Right lobe of liver (tissue), 6 donors: ENCODE data around the gene ZNF324. TPM values are rescaled to one million over a fixed set of nuclear protein-coding genes. Genes with fewer than 3 reads are reported as not detected.
A peak's percentile ranks its signal among the peaks of the same experiment; 100 is the strongest.

ENCODE experiments used
- ATAC-seq, 4 donors: fragments of 200-7000 bp; cut with Tn5 transposase; one replicate each; pipeline ENCODE4 v1.9.1; 2020; ENCODE audit warnings: mild to moderate bottlenecking in 4 of 4, moderate library complexity in 4 of 4
- DNase-seq, 3 donors: peaks; one replicate each; pipeline ENCODE4 v3.0.0-alpha.2; 2020
- H3K27ac ChIP-seq, 3 donors: fragments of 200-600 bp; one replicate each; pipeline ENCODE4 v1.8.0; 2022
- H3K27me3 ChIP-seq, 2 donors: fragments of 200-600 bp; one replicate each; pipeline ENCODE4 v1.8.0; 2022
- H3K36me3 ChIP-seq, 4 donors: fragments of 200-600 bp; sonication (generic) in 1 of 4; one replicate each; pipeline versions ENCODE4 v1.5.1 to v1.8.0; 2017 to 2022; ENCODE audit warnings: control low read depth in 1 of 4
- H3K4me1 ChIP-seq, 4 donors: fragments of 200-600 bp; sonication (generic) in 1 of 4; one replicate each; pipeline versions ENCODE4 v1.5.1 to v1.8.0; 2017 to 2022; ENCODE audit warnings: control low read depth in 1 of 4
- H3K4me3 ChIP-seq, 3 donors: fragments of 200-600 bp; one replicate each; pipeline ENCODE4 v1.8.0; 2022
- H3K9me3 ChIP-seq, 4 donors: fragments of 200-600 bp; sonication (generic) in 1 of 4; one replicate each; pipeline versions ENCODE4 v1.5.1 to v1.8.0; 2017 to 2022; ENCODE audit warnings: control low read depth in 1 of 4
- POLR2A ChIP-seq: fragments of 450-650 bp; IDR thresholded peaks from one replicate; pipeline ENCODE4 v1.6.1; 2017; ENCODE audit warnings: antibody characterized with exemption, mild to moderate bottlenecking
- WGBS: methylation state at CpG from one replicate; pipeline ENCODE4 v1.1.6; 2018; ENCODE audit warnings: low coverage, low lambda C conversion rate; ENCODE audit not compliant: insufficient coverage; ENCODE audit errors: missing lambda C conversion rate; 5-methylcytosine and 5-hydroxymethylcytosine counted together
- intact Hi-C, 2 donors: fragments of 100-400 bp; cut with DNase I; formaldehyde crosslinking; loops; one replicate each; pipeline versions ENCODE4 v1.11.2 to v1.14.1; 2022
- total RNA-seq, 6 experiments: library from RNA; depleted of rRNA in 2 of 6; stranded (reverse); fragments of >200 nt in 2 of 6; fragmentation: NEBNext Ultra II Directional in 3 of 6; extraction: Animal tissue kit (Norgen Biotek cat#: 25700) in 3 of 6; gene quantifications; one replicate each; pipeline versions ENCODE4 v1.1.0 to v1.2.4, GENCODE V29; 2016 to 2023
- TF ChIP-seq, protein P1 (sequence below), 4 donors: fragments of 200-600 bp in 3 of 4; fragments of 450-650 bp in 1 of 4; IDR thresholded peaks; one replicate each; pipeline versions ENCODE4 v1.5.1 to v1.8.0; 2016 to 2022; ENCODE audit warnings: antibody characterized with exemption in 4 of 4, mild to moderate bottlenecking in 2 of 4
- donor health status: DM: no; HTN: yes; CAD: no.
- donor health status: DM: no; HTN: no; CAD: no.
- donor health status: DM: no; HTN: no; CAD: no.
- donor health status: DM: no; HTN: yes; CAD: no.
- donor health status: DM: no; HTN: yes; CAD: no.

Gene ZNF324
- total RNA-seq, 6 experiments from 2014 or later, result 2.9 to 4.9 (median 3.8) TPM

- no peak for TF ChIP-seq POLR2A
- TF ChIP-seq, protein P1, sequence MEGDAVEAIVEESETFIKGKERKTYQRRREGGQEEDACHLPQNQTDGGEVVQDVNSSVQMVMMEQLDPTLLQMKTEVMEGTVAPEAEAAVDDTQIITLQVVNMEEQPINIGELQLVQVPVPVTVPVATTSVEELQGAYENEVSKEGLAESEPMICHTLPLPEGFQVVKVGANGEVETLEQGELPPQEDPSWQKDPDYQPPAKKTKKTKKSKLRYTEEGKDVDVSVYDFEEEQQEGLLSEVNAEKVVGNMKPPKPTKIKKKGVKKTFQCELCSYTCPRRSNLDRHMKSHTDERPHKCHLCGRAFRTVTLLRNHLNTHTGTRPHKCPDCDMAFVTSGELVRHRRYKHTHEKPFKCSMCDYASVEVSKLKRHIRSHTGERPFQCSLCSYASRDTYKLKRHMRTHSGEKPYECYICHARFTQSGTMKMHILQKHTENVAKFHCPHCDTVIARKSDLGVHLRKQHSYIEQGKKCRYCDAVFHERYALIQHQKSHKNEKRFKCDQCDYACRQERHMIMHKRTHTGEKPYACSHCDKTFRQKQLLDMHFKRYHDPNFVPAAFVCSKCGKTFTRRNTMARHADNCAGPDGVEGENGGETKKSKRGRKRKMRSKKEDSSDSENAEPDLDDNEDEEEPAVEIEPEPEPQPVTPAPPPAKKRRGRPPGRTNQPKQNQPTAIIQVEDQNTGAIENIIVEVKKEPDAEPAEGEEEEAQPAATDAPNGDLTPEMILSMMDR (IDR thresholded peaks at IDR 0.05), result no peak
- DNase-seq (peak in 1 of 3 donors; percentile 47), ATAC-seq (peak; percentile 11 to 41 (median 19))
- Histone ChIP-seq H3K27ac (no peak overlapping the region), H3K4me1 (peaks cover 0 to 10% (median 3%) of the 10 kb centered on the region in 4 donors), H3K9me3 (no peaks in the 10 kb centered on the region), H3K4me3 (peak overlapping the region; percentile 88 to 100 (median 94)), H3K27me3 (no peaks in the 10 kb centered on the region), H3K36me3 (no peaks in the 10 kb centered on the region)
- intact Hi-C loops, result no loop called here
- 4% methylated on average over 8 of the region's 11 CpGs for WGBS
Observed at GRCh38 chr19:58450856-58451357, 16.0 kb upstream of the ZNF324 start.

DNA sequence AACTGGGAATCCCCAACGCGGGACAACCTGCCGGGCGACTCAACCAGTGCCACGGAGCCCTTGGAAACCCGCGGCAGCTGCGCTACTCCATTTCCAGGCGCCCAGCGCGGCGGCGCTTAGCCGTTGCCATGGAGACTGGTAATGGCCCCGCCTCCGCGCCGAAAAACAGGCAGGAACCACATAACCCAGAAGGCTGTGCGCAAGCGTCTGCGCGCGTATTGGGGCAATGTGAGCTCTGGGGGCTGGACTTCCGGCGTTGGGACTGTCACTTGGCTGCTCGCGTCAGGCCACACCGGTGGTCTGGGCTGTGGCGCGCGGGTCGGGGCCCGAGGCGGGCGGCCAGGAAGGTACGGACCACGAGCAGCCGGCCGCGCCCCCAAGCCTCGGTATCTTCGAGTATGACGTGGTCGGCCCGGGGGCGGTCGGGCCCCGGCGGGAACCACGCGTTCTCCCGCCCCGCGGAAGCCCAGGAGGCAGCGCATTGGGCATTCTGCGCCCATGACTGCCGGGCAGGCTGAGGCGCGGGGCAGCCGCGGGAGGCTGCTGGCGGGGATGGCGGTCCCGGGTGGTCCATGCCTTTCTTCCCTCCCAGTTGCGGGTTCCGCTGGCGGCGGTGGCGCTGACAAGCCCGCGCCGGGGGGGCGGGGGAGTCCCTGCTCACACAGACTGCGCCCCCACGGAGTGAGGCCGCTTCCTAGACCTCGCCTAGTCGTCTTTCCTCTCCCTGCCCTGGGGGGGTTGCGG, 15.3 kb upstream of the ZNF324 start, which contains the start of gene ZNF324B:
ZNF324B (plus strand) TSS at position 265 of the 744 bp plus-strand sequence. CDS start 2,080 bp downstream, outside the sequence.
- TF ChIP-seq, protein P1 (IDR thresholded peaks at IDR 0.05), result no peak
- TF ChIP-seq POLR2A, result peak; percentile 54
- Histone ChIP-seq H3K4me1 (peaks cover 0 to 10% (median 3%) of the 10 kb centered on the region in 4 donors), H3K27ac (peak within 1 kb of the TSS in 1 of 3 donors; percentile 18), H3K27me3 (no peaks in the 10 kb centered on the region), H3K36me3 (no peaks in the 10 kb centered on the region), H3K4me3 (peak within 1 kb of the TSS; percentile 88 to 100 (median 94)), H3K9me3 (no peaks in the 10 kb centered on the region)
- peak; percentile 98 to 99 (median 98) for ATAC-seq
- WGBS, result under 1% methylated on average over 24 of the region's 79 CpGs
- DNase-seq, result peak; percentile 96 to 98 (median 97)
- intact Hi-C loops, result no loop called here

- 100% methylated on average over 1 of the region's 6 CpGs for WGBS
- Histone ChIP-seq H3K36me3 (no peaks in the 10 kb centered on the region), H3K9me3 (no peaks in the 10 kb centered on the region), H3K4me3 (no peak overlapping the region), H3K4me1 (peaks cover 0 to 10% (median 3%) of the 10 kb centered on the region in 4 donors), H3K27me3 (no peaks in the 10 kb centered on the region), H3K27ac (no peak overlapping the region)
- TF ChIP-seq, protein P1 (IDR thresholded peaks at IDR 0.05), result no peak
- no peak for TF ChIP-seq POLR2A
- intact Hi-C loops, result no loop called here
- ATAC-seq, result no peak
- DNase-seq, result no peak
Observed at GRCh38 chr19:58453743-58454142, 13.1 kb upstream of the ZNF324 start.

DNA sequence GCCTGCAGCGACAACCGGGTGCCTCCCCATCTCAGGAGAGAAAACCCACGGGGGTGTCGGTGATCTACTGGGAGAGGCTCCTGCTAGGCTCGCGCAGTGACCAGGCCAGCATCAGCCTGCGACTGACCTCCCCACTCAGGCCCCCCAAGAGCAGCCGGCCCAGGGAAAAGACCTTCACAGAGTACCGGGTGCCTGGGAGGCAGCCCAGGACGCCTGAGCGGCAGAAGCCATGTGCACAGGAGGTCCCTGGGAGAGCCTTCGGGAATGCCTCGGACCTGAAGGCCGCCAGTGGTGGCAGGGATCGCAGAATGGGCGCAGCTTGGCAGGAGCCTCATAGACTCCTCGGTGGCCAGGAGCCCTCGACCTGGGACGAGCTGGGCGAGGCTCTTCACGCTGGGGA, 11.6 kb upstream of the ZNF324 start:
- WGBS, result no CpG with 5 or more reads among the region's 21 CpGs
- DNase-seq (peak in 1 of 3 donors; percentile 48), ATAC-seq (no peak)
- H3K9me3 ChIP-seq, result no peaks in the 10 kb centered on the region
- H3K27me3 ChIP-seq, result no peaks in the 10 kb centered on the region
- no peaks in the 10 kb centered on the region for H3K36me3 ChIP-seq
- peaks cover 0 to 10% (median 3%) of the 10 kb centered on the region in 4 donors for H3K4me1 ChIP-seq
- TF ChIP-seq POLR2A, result no peak
- TF ChIP-seq, protein P1 (IDR thresholded peaks at IDR 0.05), result no peak
- H3K27ac ChIP-seq, result no peak overlapping the region
- intact Hi-C loops, result no loop called here
- no peak overlapping the region for H3K4me3 ChIP-seq
